H54 (cell line): Measurements from ENCODE around the gene FAM171A1.

Experiments
- DNase-seq: peaks from one replicate; pipeline ENCODE4 v3.0.0; 2011; ENCODE audit warnings: low spot score, mixed read lengths; ENCODE audit not compliant: insufficient read length
- FAIRE-seq: peaks from 3 replicates; lab custom pipeline; 2011; peaks lifted over from hg19 to GRCh38; lab: Jason Lieb, UNC
- POLR2A ChIP-seq: IDR thresholded peaks from 2 replicates; pipeline ENCODE4 v1.6.1; 2011; ENCODE audit warnings: low read depth, mild to moderate bottlenecking, low read length

Gene FAM171A1

DNA sequence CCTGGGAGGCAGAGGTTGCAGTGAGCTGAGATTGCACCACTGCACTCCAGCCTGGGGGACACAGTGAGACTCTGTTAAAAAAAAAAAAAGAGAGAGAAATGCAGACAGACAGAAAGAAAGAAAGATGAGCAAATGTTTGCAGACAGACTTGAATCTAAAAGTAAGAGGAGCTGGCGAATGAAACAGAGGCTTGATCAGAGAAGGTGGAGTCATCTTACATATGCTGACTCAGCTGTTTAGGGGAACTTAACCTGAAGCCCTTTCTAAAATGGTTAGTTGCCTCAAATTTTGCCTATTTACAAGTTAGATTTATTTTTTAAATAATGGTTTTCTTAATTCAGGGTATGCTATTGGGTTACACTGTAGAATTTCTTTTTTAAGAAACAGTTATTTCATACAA lies 5.4 kb downstream of the FAM171A1 start:
- TF ChIP-seq POLR2A, result no peak
- FAIRE-seq (no peak), DNase-seq (no peak)

- TF ChIP-seq POLR2A, result no peak
- FAIRE-seq (no peak), DNase-seq (no peak)
These were observed 7.1 kb downstream of the FAM171A1 start for GRCh38 chr10:15364001-15364400.

DNA sequence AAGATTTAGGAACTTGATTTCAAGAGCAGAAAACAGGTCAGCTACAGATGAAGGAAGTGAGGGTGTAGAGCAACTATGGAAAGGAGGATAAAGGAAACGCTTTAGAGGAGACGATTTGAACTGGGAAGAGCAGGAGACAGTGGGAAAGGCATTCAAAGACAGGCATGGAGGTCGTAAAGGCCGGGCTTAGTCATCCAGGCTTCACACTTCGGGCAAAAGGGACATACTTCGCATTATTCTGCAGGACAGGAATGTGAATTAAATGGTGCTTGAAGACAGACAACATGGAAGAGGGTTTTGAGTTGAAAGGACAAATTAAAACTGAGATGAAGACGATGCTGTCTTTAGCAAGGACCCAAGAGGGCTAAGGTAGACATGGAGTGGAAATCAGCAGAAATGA lies 8.1 kb downstream of the FAM171A1 start:
- FAIRE-seq, result no peak
- no peak for DNase-seq
- TF ChIP-seq POLR2A, result no peak

DNA sequence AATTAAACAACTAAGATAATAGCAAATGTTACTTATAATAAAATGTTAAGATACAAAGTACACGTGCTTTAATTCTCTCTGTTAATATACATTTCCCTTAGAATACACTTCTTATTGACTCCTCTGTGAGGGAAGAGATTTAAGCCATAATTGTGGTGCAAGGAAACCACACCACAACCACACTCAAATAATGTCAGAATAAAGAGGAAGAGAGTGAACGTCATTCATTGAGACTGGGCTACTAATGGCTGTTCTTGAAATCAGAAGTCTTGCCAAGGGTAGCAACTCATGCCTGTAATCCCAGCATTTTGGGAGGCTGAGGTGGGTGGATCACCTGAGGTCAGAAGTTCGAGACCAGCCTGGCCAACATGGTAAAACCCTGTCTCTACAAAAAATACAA lies 10.0 kb downstream of the FAM171A1 start:
- DNase-seq (no peak), FAIRE-seq (no peak)
- no peak for TF ChIP-seq POLR2A

DNA sequence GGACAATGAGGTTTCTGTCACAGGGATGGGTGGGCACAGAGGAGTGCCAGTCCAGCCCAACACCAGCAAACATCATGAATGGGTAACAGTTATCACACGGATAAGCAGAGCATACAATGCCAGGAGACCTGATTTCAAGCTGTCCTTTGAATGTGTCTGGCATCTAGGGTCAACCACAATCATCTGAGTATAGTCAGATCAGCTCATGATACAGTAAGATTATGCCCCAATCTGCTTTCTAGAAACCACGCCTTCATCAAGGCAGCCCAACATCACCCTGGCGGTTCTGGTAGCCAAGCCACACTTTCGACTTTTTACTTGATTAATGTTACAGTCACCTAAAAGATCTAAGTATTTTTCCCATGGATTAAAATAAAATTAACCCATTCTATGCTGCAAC lies 10.5 kb downstream of the FAM171A1 start:
- DNase-seq, result no peak
- no peak for FAIRE-seq

GRCh38 chr10:15353471-15354017 lies 17.5 kb downstream of the FAM171A1 start:
- FAIRE-seq (no peak), DNase-seq (no peak)
- no peak for TF ChIP-seq POLR2A

More for the DNA sequence above, 10.5 kb downstream of the FAM171A1 start:
- no peak for TF ChIP-seq POLR2A

DNA sequence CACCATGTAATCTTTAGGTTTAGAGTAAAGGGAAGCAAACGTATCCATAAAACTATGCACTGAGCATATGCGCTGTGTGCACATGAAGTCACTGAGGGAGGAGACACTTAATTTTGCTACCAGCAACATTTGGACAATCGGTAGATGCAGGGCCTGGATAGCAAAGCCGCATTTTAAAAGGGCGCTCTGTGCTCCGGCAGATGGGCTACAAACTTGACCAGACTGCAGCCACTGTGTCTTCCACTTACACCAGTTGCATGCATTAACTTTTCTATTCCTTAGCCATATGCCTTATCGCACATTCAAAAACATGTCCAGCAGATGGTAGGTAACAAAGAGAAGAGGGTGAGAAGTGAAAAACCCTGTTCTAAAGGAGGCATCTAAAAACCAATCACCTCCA lies 18.3 kb downstream of the FAM171A1 start:
- FAIRE-seq (no peak), DNase-seq (no peak)
- no peak for TF ChIP-seq POLR2A

DNA sequence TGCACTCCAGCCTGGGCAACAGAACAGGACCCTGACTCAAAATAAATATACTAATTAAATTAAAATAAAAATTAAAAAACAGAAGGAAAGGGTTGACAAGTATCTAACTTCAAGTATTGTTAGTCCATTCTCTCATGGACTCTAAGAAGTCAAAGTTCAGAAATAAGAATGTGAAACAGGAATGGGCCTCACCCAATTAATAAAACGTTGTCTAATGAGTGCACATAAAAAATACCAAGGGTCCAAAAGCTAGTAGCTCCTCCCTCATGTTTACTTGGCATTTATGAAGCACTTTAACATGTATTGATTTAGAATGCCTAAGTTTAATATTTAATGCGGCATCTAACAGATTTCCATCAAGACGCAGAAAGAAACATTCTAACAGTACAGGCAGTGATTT lies 18.9 kb downstream of the FAM171A1 start:
- DNase-seq, result no peak
- no peak for FAIRE-seq

GRCh38 chr10:15351099-15351820 lies 19.8 kb downstream of the FAM171A1 start:
- DNase-seq, result no peak
- TF ChIP-seq POLR2A, result no peak
- no peak for FAIRE-seq

More for the DNA sequence above, 18.9 kb downstream of the FAM171A1 start:
- TF ChIP-seq POLR2A, result no peak

- FAIRE-seq, result no peak
These were observed 22.0 kb downstream of the FAM171A1 start for GRCh38 chr10:15349112-15349511.

GRCh38 chr10:15348579-15348978 lies 22.5 kb downstream of the FAM171A1 start:
- no peak for TF ChIP-seq POLR2A
- no peak for FAIRE-seq
- DNase-seq, result no peak

More at GRCh38 chr10:15349112-15349511, 22.0 kb downstream of the FAM171A1 start:
- DNase-seq, result no peak
- no peak for TF ChIP-seq POLR2A

- TF ChIP-seq POLR2A, result no peak
- FAIRE-seq, result no peak
- DNase-seq, result no peak
These were observed 23.9 kb downstream of the FAM171A1 start for GRCh38 chr10:15347150-15347549.

GRCh38 chr10:15346440-15347141 lies 24.5 kb downstream of the FAM171A1 start:
- DNase-seq (no peak), FAIRE-seq (no peak)
- TF ChIP-seq POLR2A, result no peak

GRCh38 chr10:15345450-15345849 lies 25.6 kb downstream of the FAM171A1 start:
- no peak for FAIRE-seq
- TF ChIP-seq POLR2A, result no peak
- no peak for DNase-seq
